PC-3 (cell line): ENCODE results near the gene CD44. TPM values are rescaled to one million over a fixed set of nuclear protein-coding genes. Genes with fewer than 3 reads are reported as not detected.
A peak's percentile ranks its signal among the peaks of the same experiment; 100 is the strongest.

ENCODE experiments used
- ATAC-seq: fragments of 200-7000 bp; cut with Tn5 transposase; 2 replicates; pipeline ENCODE4 v1.9.1; 2020; ENCODE audit warnings: mild to moderate bottlenecking, moderate library complexity
- BruUV-seq: library from RNA; stranded (reverse); fragments of 400-500 nt; replicated peaks from 2 replicates; lab custom pipeline; 2021; lab: Mats Ljungman, UMichigan
- CTCF ChIA-PET: fragments of 300-600 bp; sonication (Branson Sonifier 250); formaldehyde crosslinking; loops from one replicate; lab custom pipeline; 2022; ENCODE audit warnings: antibody characterized with exemption; lab: Charles Lee
- POLR2A ChIA-PET: fragments of 300-600 bp; sonication (Branson Sonifier 250); formaldehyde crosslinking; loops from one replicate; lab custom pipeline; 2022; ENCODE audit warnings: antibody characterized with exemption; ENCODE audit not compliant: unreplicated experiment; lab: Charles Lee
- DNase-seq: peaks from one replicate; pipeline ENCODE4 v3.0.0-alpha.2; 2015
- H2AFZ ChIP-seq: fragments of 300-600 bp; sonication (generic); 2 replicates; pipeline ENCODE4 v1.6.0; 2016; ENCODE audit warnings: antibody characterized with exemption, low read length
- H3F3A ChIP-seq: fragments of 300-600 bp; sonication (generic); one replicate; pipeline ENCODE4 v1.6.0; 2017; ENCODE audit warnings: antibody characterized with exemption, low read length, control low read depth, mild to moderate bottlenecking; ENCODE audit not compliant: unreplicated experiment
- H3K27ac ChIP-seq: fragments of 300-600 bp; sonication (generic); 2 replicates; pipeline ENCODE4 v1.5.1; 2016; ENCODE audit warnings: mild to moderate bottlenecking, low read length
- H3K27me3 ChIP-seq: fragments of 300-600 bp; sonication (generic); 2 replicates; pipeline ENCODE4 v1.6.1; 2016; ENCODE audit warnings: low read length, mixed read lengths
- H3K36me3 ChIP-seq: fragments of 300-600 bp; sonication (generic); 2 replicates; pipeline ENCODE4 v1.6.1; 2016; ENCODE audit warnings: low read depth, mixed run types, low read length, mixed read lengths
- H3K4me1 ChIP-seq: fragments of 300-600 bp; sonication (generic); 2 replicates; pipeline ENCODE4 v1.5.1; 2016; ENCODE audit warnings: low read length; ENCODE audit not compliant: insufficient read depth
- H3K4me2 ChIP-seq: fragments of 300-600 bp; sonication (generic); 2 replicates; pipeline ENCODE4 v1.6.0; 2016; ENCODE audit warnings: low read length
- H3K4me3 ChIP-seq: fragments of 300-600 bp; sonication (generic); 2 replicates; pipeline ENCODE4 v1.5.1; 2016; ENCODE audit warnings: mild to moderate bottlenecking, low read length, mixed read lengths
- H3K79me2 ChIP-seq: fragments of 300-600 bp; sonication (generic); 2 replicates; pipeline ENCODE4 v1.6.1; 2017; ENCODE audit warnings: low read length, mixed read lengths
- H3K9ac ChIP-seq: fragments of 300-600 bp; sonication (generic); 2 replicates; pipeline ENCODE4 v1.6.0; 2016; ENCODE audit warnings: mild to moderate bottlenecking, low read length
- H3K9me2 ChIP-seq: fragments of 300-600 bp; sonication (generic); replicated peaks from 2 replicates; pipeline ENCODE4 v1.6.1; 2016; ENCODE audit warnings: mixed run types, low read length, mixed read lengths
- H3K9me3 ChIP-seq: fragments of 300-600 bp; sonication (generic); 2 replicates; pipeline ENCODE4 v1.6.1; 2016; ENCODE audit warnings: low read length, mixed read lengths
- H4K20me1 ChIP-seq: fragments of 300-600 bp; sonication (generic); 2 replicates; pipeline ENCODE4 v1.6.1; 2016; ENCODE audit warnings: low read length, mixed read lengths
- CTCF ChIP-seq: fragments of 300-600 bp; sonication (generic); conservative IDR thresholded peaks from 2 replicates; pipeline ENCODE4 v1.5.1; 2017; ENCODE audit warnings: antibody characterized with exemption, low read depth, mild to moderate bottlenecking, low read length
- EZH2 ChIP-seq: fragments of 300-600 bp; sonication (generic); IDR thresholded peaks from one replicate; pipeline ENCODE4 v1.6.1; 2017; ENCODE audit warnings: antibody characterized with exemption, mild to moderate bottlenecking, low read length; ENCODE audit not compliant: unreplicated experiment
- EZH2phosphoT487 ChIP-seq: fragments of 300-600 bp; sonication (generic); IDR thresholded peaks from 2 replicates; pipeline ENCODE4 v1.6.1; 2018; ENCODE audit warnings: mild to moderate bottlenecking, antibody characterized with exemption, low read length, borderline replicate concordance
- intact Hi-C: fragments of 100-400 bp; cut with micrococcal nuclease; formaldehyde crosslinking; loops from 2 replicates; pipeline ENCODE4 v1.9.0; 2023
- total RNA-seq: library from RNA; depleted of rRNA; stranded (reverse); fragments of >200 nt; gene quantifications from 2 replicates; pipeline ENCODE4 v1.2.3, GENCODE V29; 2014

CD44 gene
- total RNA-seq, 1 experiment from 2014 or later: 181 TPM

DNA sequence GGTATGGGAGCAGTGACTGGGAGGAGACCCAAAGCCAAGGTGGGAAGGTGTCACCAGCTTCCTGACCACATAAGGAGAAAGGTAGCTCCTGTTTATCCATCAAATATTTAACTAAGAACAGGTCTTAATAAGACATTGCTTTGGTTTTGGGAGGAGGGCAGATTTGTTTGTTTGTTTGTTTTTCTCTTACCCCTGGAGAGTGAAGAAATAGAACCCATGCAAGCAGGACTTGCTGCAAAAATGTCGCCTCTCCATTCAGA is 26.2 kb upstream of the CD44 start:
- H3K27ac ChIP-seq: peak overlapping the region; percentile 43
- no peaks in the 10 kb centered on the region for H3K79me2 ChIP-seq
- DNase-seq (no peak), ATAC-seq (no peak)
- H2AFZ ChIP-seq: no peak overlapping the region
- H3F3A ChIP-seq: no peaks in the 10 kb centered on the region
- H3K4me3 ChIP-seq: no peak overlapping the region
- no peak overlapping the region for H3K9ac ChIP-seq
- H3K9me2 ChIP-seq: no peaks in the 10 kb centered on the region
- H4K20me1 ChIP-seq: no peaks in the 10 kb centered on the region
- H3K36me3 ChIP-seq: no peaks in the 10 kb centered on the region
- TF ChIP-seq CTCF (no peak), EZH2 (no peak), EZH2phosphoT487 (no peak)
- H3K27me3 ChIP-seq: no peaks in the 10 kb centered on the region
- peaks cover 52% of the 10 kb centered on the region for H3K4me1 ChIP-seq
- H3K4me2 ChIP-seq: peak overlapping the region; percentile 12
- H3K9me3 ChIP-seq: no peaks in the 10 kb centered on the region
- POLR2A ChIA-PET: no interaction called here
- BruUV-seq: no TSS peak
- CTCF ChIA-PET: no interaction called here
- intact Hi-C loops: no loop called here

DNA sequence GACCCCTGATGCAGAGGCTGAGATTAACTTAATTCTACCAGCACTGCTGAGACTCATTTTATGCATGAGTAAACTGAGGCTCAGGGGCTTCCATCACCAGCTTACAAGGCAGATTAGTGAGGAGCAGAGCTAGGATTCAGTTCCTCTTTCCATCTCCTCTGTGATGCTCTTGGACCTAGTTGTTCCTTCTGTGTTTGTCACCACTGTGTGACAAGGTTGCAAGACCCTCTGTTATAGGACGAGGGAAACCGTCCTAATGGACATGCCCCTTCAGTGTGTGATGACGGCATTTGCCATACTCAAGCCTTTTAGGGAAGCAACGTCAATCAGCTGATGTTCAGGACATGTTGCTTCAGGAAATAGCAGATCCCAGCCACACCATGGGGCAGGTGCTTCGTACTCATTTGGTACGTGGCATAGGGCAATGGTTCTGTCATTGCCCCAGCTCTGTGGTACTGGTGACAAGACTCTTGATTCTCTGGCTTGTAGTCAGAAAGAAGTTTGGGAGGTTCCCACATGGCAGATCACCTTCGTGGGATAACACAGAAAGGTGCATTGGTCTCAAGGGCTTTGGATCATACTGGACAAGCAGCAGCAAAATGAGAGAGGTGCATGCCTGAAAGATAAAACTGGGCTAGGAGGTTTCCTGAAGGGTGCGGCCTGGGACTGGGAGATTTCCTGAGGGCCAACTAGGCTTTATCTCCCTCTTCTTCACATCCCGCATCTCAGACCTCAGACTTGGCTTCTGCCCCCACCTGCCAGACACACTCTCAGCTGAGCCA is 23.9 kb upstream of the CD44 start:
- no peaks in the 10 kb centered on the region for H3K9me3 ChIP-seq
- intact Hi-C loops: no loop called here
- H3K9ac ChIP-seq: no peak overlapping the region
- no peak for ATAC-seq
- TF ChIP-seq EZH2 (no peak), EZH2phosphoT487 (no peak), CTCF (no peak)
- H3K27me3 ChIP-seq: no peaks in the 10 kb centered on the region
- no peaks in the 10 kb centered on the region for H3K9me2 ChIP-seq
- BruUV-seq: no TSS peak
- no peaks in the 10 kb centered on the region for H3K36me3 ChIP-seq
- peaks cover 52% of the 10 kb centered on the region for H3K4me1 ChIP-seq
- DNase-seq: no peak
- peak overlapping the region; percentile 35 for H3K4me2 ChIP-seq
- ChIA-PET POLR2A (no interaction called here), CTCF (interaction anchor here (0.6 kb wide), 1 partner anchor 26 kb away, joined by 3 read pairs; no protein-coding TSS in a partner anchor)
- no peak overlapping the region for H2AFZ ChIP-seq
- H3F3A ChIP-seq: no peaks in the 10 kb centered on the region
- no peaks in the 10 kb centered on the region for H4K20me1 ChIP-seq
- no peak overlapping the region for H3K27ac ChIP-seq
- no peaks in the 10 kb centered on the region for H3K79me2 ChIP-seq
- no peak overlapping the region for H3K4me3 ChIP-seq

DNA sequence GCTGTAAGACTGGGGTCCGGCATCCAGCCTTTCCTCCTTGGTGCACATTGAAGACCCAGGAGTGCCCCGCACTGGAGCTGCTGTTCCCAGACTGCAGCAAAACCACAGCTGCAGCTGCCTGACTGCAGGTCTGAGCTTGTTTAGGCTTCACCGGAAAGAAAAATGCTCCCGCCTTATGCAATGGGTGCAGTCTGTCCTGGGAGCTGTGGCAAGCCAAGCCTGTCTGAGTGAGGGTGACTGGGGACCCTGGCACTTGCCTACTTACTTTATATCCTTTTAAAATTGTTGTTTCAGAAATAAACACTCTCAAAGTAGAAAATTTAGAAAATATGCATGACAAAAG is 23.3 kb upstream of the CD44 start:
- intact Hi-C loops: no loop called here
- CTCF ChIA-PET: interaction anchor here (0.6 kb wide), 1 partner anchor 26 kb away, joined by 3 read pairs; no protein-coding TSS in a partner anchor
- Histone ChIP-seq H3K79me2 (no peaks in the 10 kb centered on the region), H3K36me3 (no peaks in the 10 kb centered on the region), H2AFZ (no peak overlapping the region), H3K27ac (0 out of 2 replicates have a peak overlapping the region, but pooled peaks have one; percentile 4), H3K4me3 (no peak overlapping the region), H3K4me1 (peaks cover 49% of the 10 kb centered on the region), H3K27me3 (no peaks in the 10 kb centered on the region), H3F3A (no peaks in the 10 kb centered on the region), H3K4me2 (peak overlapping the region; percentile 35), H3K9ac (no peak overlapping the region), H3K9me3 (no peaks in the 10 kb centered on the region), H4K20me1 (no peaks in the 10 kb centered on the region), H3K9me2 (no peaks in the 10 kb centered on the region)
- DNase-seq (no peak), ATAC-seq (no peak)
- no TSS peak for BruUV-seq
- POLR2A ChIA-PET: no interaction called here
- no peak for TF ChIP-seq EZH2phosphoT487
- no peak for TF ChIP-seq EZH2
- no peak for TF ChIP-seq CTCF
